ENCODE data around the gene MAPK1IP1L. TPM values are rescaled to one million over a fixed set of nuclear protein-coding genes. Genes with fewer than 3 reads are reported as not detected.

Gene MAPK1IP1L
- total RNA-seq, 2 experiments from 2014 or later, result 78.2 to 83.4 TPM

GRCh38 chr14:55099756-55100155 lies 48.3 kb downstream of the MAPK1IP1L start:
- intact Hi-C loops (cut with micrococcal nuclease), result loop anchor here (2.0 to 5.0 kb wide), 4 partner anchors 47 to 483 kb away; partner anchors contain the start of genes KTN1, SOCS4 and WDHD1
- H3K27me3 Mint-ChIP-seq (ENCODE audit: low read depth), result no peaks in the 10 kb centered on the region
- no peaks in the 10 kb centered on the region for H3K36me3 Mint-ChIP-seq (ENCODE audit: low read depth)
- no peak overlapping the region for H3K4me3 Mint-ChIP-seq
- CTCF ChIA-PET, result interaction anchor here (0.8 kb wide), 1 partner anchor 10 kb away, joined by 3 read pairs; no protein-coding TSS in a partner anchor
- peaks cover 41% of the 10 kb centered on the region for H3K4me1 Mint-ChIP-seq (ENCODE audit: low read depth)
- no peak for DNase-seq
- no peaks in the 10 kb centered on the region for H3K9me3 Mint-ChIP-seq
- no peak overlapping the region for H3K27ac Mint-ChIP-seq

- Mint-ChIP-seq H3K9me3 (no peaks in the 10 kb centered on the region), H3K27ac (no peak overlapping the region), H3K4me3 (no peak overlapping the region), H3K27me3 (ENCODE audit: low read depth) (no peaks in the 10 kb centered on the region), H3K36me3 (ENCODE audit: low read depth) (no peaks in the 10 kb centered on the region), H3K4me1 (ENCODE audit: low read depth) (peaks cover 41% of the 10 kb centered on the region)
- no peak for DNase-seq
- intact Hi-C loops (cut with micrococcal nuclease), result loop anchor here (1.0 kb wide), 1 partner anchor 273 kb away; no protein-coding TSS in a partner anchor
- CTCF ChIA-PET, result interaction anchor here (1.6 kb wide), 1 partner anchor 51 kb away, joined by 6 read pairs; the partner anchor contains the start of gene MAPK1IP1L
Measured at GRCh38 chr14:55101698-55102097, 50.3 kb downstream of the MAPK1IP1L start.

- no peak overlapping the region for H3K27ac Mint-ChIP-seq
- peak; percentile 70 for DNase-seq
- H3K4me1 Mint-ChIP-seq (ENCODE audit: low read depth), result peaks cover 38% of the 10 kb centered on the region
- CTCF ChIA-PET, result interaction anchor here (1.2 to 1.6 kb wide), 2 partner anchors 9 to 51 kb away, joined by 4 to 6 read pairs; partner anchors contain the start of gene MAPK1IP1L
- H3K27me3 Mint-ChIP-seq (ENCODE audit: low read depth), result no peaks in the 10 kb centered on the region
- no peak overlapping the region for H3K4me3 Mint-ChIP-seq
- intact Hi-C loops (cut with micrococcal nuclease), result loop anchor here (1.0 kb wide), 1 partner anchor 272 kb away; no protein-coding TSS in a partner anchor
- no peaks in the 10 kb centered on the region for H3K36me3 Mint-ChIP-seq (ENCODE audit: low read depth)
- H3K9me3 Mint-ChIP-seq, result no peaks in the 10 kb centered on the region
Measured at GRCh38 chr14:55102141-55102621, 50.7 kb downstream of the MAPK1IP1L start.

- Mint-ChIP-seq H3K27me3 (ENCODE audit: low read depth) (no peaks in the 10 kb centered on the region), H3K4me1 (ENCODE audit: low read depth) (peaks cover 37% of the 10 kb centered on the region)
- CTCF ChIA-PET, result interaction anchor here (0.5 to 1.6 kb wide), 6 partner anchors 10 to 335 kb away, joined by 3 to 6 read pairs (median 4); partner anchors contain the start of genes DLGAP5 and MAPK1IP1L
Measured at GRCh38 chr14:55103005-55103640, 51.7 kb downstream of the MAPK1IP1L start.

GRCh38 chr14:55103971-55104954 lies 52.8 kb downstream of the MAPK1IP1L start:
- H3K36me3 Mint-ChIP-seq (ENCODE audit: low read depth), result no peaks in the 10 kb centered on the region

More at GRCh38 chr14:55103005-55103640, 51.7 kb downstream of the MAPK1IP1L start:
- Mint-ChIP-seq H3K9me3 (no peaks in the 10 kb centered on the region), H3K4me3 (no peak overlapping the region), H3K27ac (peak overlapping the region; percentile 67), H3K36me3 (ENCODE audit: low read depth) (no peaks in the 10 kb centered on the region)
- intact Hi-C loops (cut with micrococcal nuclease), result loop anchor here (1.0 kb wide), 1 partner anchor 31 kb away; no protein-coding TSS in a partner anchor
- DNase-seq, result peak; percentile 54

GRCh38 chr14:55105991-55106390 lies 54.5 kb downstream of the MAPK1IP1L start:
- Mint-ChIP-seq H3K9me3 (no peaks in the 10 kb centered on the region), H3K4me1 (ENCODE audit: low read depth) (peaks cover 32% of the 10 kb centered on the region), H3K36me3 (ENCODE audit: low read depth) (no peaks in the 10 kb centered on the region), H3K4me3 (no peak overlapping the region), H3K27ac (no peak overlapping the region), H3K27me3 (ENCODE audit: low read depth) (no peaks in the 10 kb centered on the region)
- no peak for DNase-seq
- intact Hi-C loops (cut with micrococcal nuclease), result no loop called here
- CTCF ChIA-PET, result interaction anchor here (0.6 kb wide), 2 partner anchors 8 to 165 kb away, joined by 4 read pairs; no protein-coding TSS in a partner anchor

More at GRCh38 chr14:55103971-55104954, 52.8 kb downstream of the MAPK1IP1L start:
- Mint-ChIP-seq H3K4me1 (ENCODE audit: low read depth) (peaks cover 32% of the 10 kb centered on the region), H3K27me3 (ENCODE audit: low read depth) (no peaks in the 10 kb centered on the region), H3K9me3 (no peaks in the 10 kb centered on the region), H3K4me3 (no peak overlapping the region), H3K27ac (peak overlapping the region; percentile 32)
- CTCF ChIA-PET, result interaction anchor here (1.2 to 1.5 kb wide), 3 partner anchors 55 to 334 kb away, joined by 3 to 4 read pairs (median 3); partner anchors contain the start of gene DLGAP5
- intact Hi-C loops (cut with micrococcal nuclease), result loop anchor here (1.0 kb wide), 1 partner anchor 32 kb away; no protein-coding TSS in a partner anchor
- no peak for DNase-seq

GRCh38 chr14:55107766-55108554 lies 56.5 kb downstream of the MAPK1IP1L start:
- intact Hi-C loops (cut with micrococcal nuclease), result no loop called here
- DNase-seq, result peak; percentile 25
- Mint-ChIP-seq H3K4me1 (ENCODE audit: low read depth) (peaks cover 21% of the 10 kb centered on the region), H3K9me3 (no peaks in the 10 kb centered on the region), H3K27ac (no peak overlapping the region), H3K36me3 (ENCODE audit: low read depth) (no peaks in the 10 kb centered on the region), H3K4me3 (no peak overlapping the region), H3K27me3 (ENCODE audit: low read depth) (no peaks in the 10 kb centered on the region)
- CTCF ChIA-PET, result no interaction called here

- Mint-ChIP-seq H3K36me3 (ENCODE audit: low read depth) (no peaks in the 10 kb centered on the region), H3K27ac (no peak overlapping the region), H3K27me3 (ENCODE audit: low read depth) (no peaks in the 10 kb centered on the region), H3K4me1 (ENCODE audit: low read depth) (peaks cover 8% of the 10 kb centered on the region), H3K9me3 (no peaks in the 10 kb centered on the region), H3K4me3 (no peak overlapping the region)
- CTCF ChIA-PET, result interaction anchor here (0.6 kb wide), 2 partner anchors 63 to 95 kb away, joined by 3 read pairs; no protein-coding TSS in a partner anchor
- intact Hi-C loops (cut with micrococcal nuclease), result no loop called here
- DNase-seq, result no peak
Measured at GRCh38 chr14:55109836-55110235, 58.4 kb downstream of the MAPK1IP1L start.

- Mint-ChIP-seq H3K9me3 (no peaks in the 10 kb centered on the region), H3K27me3 (ENCODE audit: low read depth) (no peaks in the 10 kb centered on the region), H3K4me1 (ENCODE audit: low read depth) (peaks cover 8% of the 10 kb centered on the region), H3K4me3 (no peak overlapping the region), H3K27ac (no peak overlapping the region), H3K36me3 (ENCODE audit: low read depth) (no peaks in the 10 kb centered on the region)
- DNase-seq, result no peak
- CTCF ChIA-PET, result no interaction called here
- intact Hi-C loops (cut with micrococcal nuclease), result no loop called here
Measured at GRCh38 chr14:55111122-55111708, 59.8 kb downstream of the MAPK1IP1L start.

GRCh38 chr14:55114720-55115119 lies 63.3 kb downstream of the MAPK1IP1L start:
- H3K9me3 Mint-ChIP-seq, result no peaks in the 10 kb centered on the region
- H3K4me3 Mint-ChIP-seq, result no peak overlapping the region
- no peaks in the 10 kb centered on the region for H3K36me3 Mint-ChIP-seq (ENCODE audit: low read depth)
- no peak for DNase-seq
- H3K27ac Mint-ChIP-seq, result no peak overlapping the region
- intact Hi-C loops (cut with micrococcal nuclease), result no loop called here
- H3K27me3 Mint-ChIP-seq (ENCODE audit: low read depth), result no peaks in the 10 kb centered on the region
- CTCF ChIA-PET, result no interaction called here
- no peaks in the 10 kb centered on the region for H3K4me1 Mint-ChIP-seq (ENCODE audit: low read depth)

- no peak for DNase-seq
- intact Hi-C loops (cut with micrococcal nuclease), result no loop called here
- H3K9me3 Mint-ChIP-seq, result no peaks in the 10 kb centered on the region
- no peak overlapping the region for H3K27ac Mint-ChIP-seq
- H3K4me3 Mint-ChIP-seq, result no peak overlapping the region
- H3K4me1 Mint-ChIP-seq (ENCODE audit: low read depth), result no peaks in the 10 kb centered on the region
- no peaks in the 10 kb centered on the region for H3K36me3 Mint-ChIP-seq (ENCODE audit: low read depth)
- CTCF ChIA-PET, result no interaction called here
- no peaks in the 10 kb centered on the region for H3K27me3 Mint-ChIP-seq (ENCODE audit: low read depth)
Measured at GRCh38 chr14:55115460-55115859, 64.0 kb downstream of the MAPK1IP1L start.
